GM18873 (cell line): ENCODE results near the gene SLIT1.

ENCODE experiments used
- ATAC-seq: cut with Tn5 transposase; IDR thresholded peaks from one replicate; pipeline ENCODE4 v1.9.1; 2021; ENCODE audit warnings: mild to moderate bottlenecking, moderate library complexity, moderate number of reproducible peaks; ENCODE audit not compliant: unreplicated experiment, low FRiP score

The SLIT1 gene

GRCh38 chr10:97120370-97120769 is 65.4 kb downstream of the SLIT1 start:
- ATAC-seq, result no peak

GRCh38 chr10:97119058-97119745 is 66.6 kb downstream of the SLIT1 start:
- ATAC-seq, result no peak

DNA sequence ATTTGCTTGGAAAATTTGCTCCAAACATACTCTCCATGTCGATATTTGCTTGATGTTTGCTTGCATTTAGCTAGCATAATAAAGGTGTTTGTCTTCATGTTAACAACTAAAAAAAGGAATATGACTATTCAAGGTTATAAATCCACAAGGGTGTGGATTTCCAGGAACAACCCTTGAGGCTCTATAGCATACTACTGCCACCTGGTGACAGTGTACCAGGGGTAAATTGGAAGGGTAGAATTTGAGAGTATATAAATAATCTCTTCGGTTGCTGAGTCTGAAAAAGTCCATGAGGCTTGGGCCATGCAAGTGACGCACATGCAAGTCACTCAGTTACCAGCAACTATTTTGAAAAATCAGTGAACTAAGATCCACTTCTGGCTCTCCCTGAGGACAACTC is 68.4 kb downstream of the SLIT1 start:
- ATAC-seq, result no peak

GRCh38 chr10:97116462-97117162 is 69.1 kb downstream of the SLIT1 start:
- ATAC-seq, result no peak

- ATAC-seq, result no peak
These were observed 69.9 kb downstream of the SLIT1 start for GRCh38 chr10:97115846-97116245.

GRCh38 chr10:97111615-97112014 is 74.1 kb downstream of the SLIT1 start:
- ATAC-seq, result no peak

GRCh38 chr10:97109547-97109946 is 76.2 kb downstream of the SLIT1 start:
- ATAC-seq, result no peak

DNA sequence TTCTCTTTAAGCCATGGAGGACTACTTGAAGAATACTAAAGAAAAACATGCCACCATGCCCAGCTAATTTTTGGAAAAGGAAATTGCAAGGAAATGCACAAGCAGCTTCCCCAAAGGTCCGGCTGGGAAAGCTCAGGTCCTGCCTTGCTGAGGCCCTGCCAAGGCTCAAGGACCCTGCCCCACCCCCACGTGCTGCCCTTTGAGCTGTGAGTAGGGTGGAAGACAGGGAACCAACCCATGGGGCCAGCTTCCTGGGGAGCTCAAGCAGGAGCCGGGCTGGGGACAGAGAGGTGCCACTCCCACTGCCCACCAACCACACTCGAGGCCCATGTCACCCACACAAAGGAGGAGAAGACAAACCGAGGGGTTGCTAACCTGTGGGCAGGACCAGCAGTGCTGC is 78.2 kb downstream of the SLIT1 start:
- no peak for ATAC-seq

GRCh38 chr10:97106207-97106606 is 79.6 kb downstream of the SLIT1 start:
- no peak for ATAC-seq

- ATAC-seq, result no peak
These were observed 80.5 kb downstream of the SLIT1 start for GRCh38 chr10:97105303-97105702.

- ATAC-seq, result no peak
These were observed 82.3 kb downstream of the SLIT1 start for GRCh38 chr10:97103316-97104080.

GRCh38 chr10:97102441-97102840 is 83.3 kb downstream of the SLIT1 start:
- ATAC-seq, result no peak

DNA sequence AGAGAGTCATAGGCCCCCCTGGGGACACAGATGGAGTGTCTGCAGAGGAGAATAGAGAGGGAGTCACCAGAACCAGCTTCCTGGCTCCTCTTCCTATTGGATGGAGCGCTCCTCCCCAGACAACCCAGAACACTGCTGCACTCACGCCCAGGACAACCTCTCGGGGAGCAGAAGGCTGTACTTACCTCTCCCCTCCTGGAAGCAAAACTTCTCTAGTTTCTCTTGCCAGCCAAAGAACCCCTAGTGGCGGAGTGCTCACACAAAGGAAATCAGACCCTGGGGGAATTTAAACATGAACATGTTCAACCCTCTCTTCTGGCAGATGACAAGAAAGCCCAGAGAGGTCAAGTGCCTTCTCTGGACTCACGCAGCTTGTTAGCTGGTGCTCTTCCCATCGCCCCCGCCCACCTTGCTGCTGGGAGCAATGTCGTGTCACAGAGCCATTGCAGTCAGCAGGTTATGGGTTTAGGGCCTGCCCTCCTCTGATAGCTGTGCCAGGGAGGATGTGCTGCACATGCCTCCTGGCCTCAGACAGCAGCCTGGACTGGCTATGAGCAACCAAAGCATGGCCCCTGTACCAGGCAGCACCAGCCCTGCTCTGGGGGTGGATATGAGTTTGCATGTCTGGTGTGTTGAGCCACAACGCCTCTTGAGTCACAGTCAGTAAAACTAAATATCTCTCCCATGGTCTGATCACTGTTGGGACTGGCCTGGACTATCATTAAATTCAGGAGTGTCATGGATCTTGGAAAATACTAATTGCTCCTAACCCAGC is 84.4 kb downstream of the SLIT1 start:
- no peak for ATAC-seq

DNA sequence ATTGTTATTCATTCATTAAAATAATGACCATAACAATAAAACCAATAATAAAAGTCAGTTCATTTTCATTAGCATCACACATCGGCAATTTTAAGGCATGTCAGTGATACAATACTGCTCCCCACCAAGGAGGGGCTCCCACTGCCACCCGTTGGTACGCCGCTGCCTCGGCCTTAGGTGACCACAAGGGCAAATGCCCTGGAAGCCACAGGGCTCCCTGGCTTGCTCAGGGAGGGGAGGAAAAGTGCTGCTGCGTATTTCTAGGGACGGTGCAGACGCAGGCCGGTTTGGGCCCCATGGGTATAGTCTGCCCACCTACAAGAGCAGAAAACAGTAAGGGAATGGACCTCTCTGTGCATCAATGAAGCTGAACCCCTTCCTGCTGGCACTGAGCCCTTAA is 85.1 kb downstream of the SLIT1 start:
- no peak for ATAC-seq

GRCh38 chr10:97099868-97100267 is 85.9 kb downstream of the SLIT1 start:
- no peak for ATAC-seq

- no peak for ATAC-seq
These were observed 86.7 kb downstream of the SLIT1 start for GRCh38 chr10:97099089-97099488.

GRCh38 chr10:97097084-97097433 is 88.7 kb downstream of the SLIT1 start:
- no peak for ATAC-seq

GRCh38 chr10:97096261-97097083 is 89.3 kb downstream of the SLIT1 start:
- ATAC-seq, result no peak

GRCh38 chr10:97095701-97096260 is 90.0 kb downstream of the SLIT1 start:
- no peak for ATAC-seq

DNA sequence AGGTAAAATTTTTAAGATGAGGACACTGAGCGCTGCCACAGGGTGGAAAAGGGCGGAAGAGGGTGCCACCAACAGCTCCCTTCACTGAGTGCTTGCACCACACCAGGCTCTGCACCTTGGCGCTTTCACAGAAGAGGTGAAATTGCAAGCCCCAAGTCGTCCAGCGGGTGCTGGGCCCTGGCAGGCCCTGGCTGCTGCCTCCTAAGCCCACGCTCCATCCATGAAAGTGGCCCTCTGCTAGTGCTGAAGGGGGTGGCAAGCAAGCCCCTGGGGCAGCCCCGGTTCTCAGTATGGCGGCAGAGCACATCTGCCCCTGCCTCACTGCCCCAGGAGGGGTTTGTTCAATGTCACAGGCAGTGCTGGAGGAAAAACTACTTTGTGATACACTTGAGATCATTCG is 95.1 kb downstream of the SLIT1 start:
- ATAC-seq, result no peak
